ENCODE results near the gene CXCL17.

DNA sequence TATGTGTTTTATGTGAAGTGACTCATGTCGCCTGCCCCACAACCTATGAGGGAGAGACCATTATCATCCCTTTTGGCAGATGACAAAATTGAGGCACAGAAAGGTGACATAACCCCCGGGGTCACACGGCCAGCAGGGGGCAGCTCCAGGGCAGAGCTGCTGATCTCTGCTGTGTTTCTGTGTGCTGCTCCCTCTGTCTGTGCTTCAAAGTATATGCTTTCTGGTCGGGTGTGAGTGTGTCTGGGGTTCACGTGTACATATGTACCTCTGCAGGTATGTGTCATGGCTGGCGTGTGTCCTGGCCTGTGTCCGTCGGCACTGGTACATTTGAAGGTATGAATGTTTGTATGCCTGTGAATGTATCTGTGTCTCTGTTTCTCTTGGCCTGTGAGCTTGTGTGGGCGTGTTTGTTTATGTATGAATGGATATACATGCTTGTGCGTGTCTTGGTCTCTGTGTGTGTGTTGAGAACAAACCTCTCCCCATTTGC lies 22.6 kb downstream of the CXCL17 start:
- TF ChIP-seq CTCF (conservative IDR thresholded peaks at IDR 0.05 in 1 of 2, IDR thresholded peaks at IDR 0.05 in 1 of 2; ENCODE audit: extremely low read depth in 1 of 2, insufficient read depth in 1 of 2, low read depth in 1 of 2, low read length in 2 of 2) (peak; percentile 69 to 88), EZH2 (IDR thresholded peaks at IDR 0.05; ENCODE audit: borderline replicate concordance, low read length) (no peak)

All from mammary epithelial cell (primary cell).